Fibroblast of the aortic adventitia (primary cell): ENCODE measurements around the gene FAM110A. TPM values are rescaled to one million over a fixed set of nuclear protein-coding genes. Genes with fewer than 3 reads are reported as not detected.

Experiments
- DNase-seq: peaks from one replicate; pipeline ENCODE4 v3.0.0-alpha.2; 2010; ENCODE audit warnings: low read depth
- H3K4me3 ChIP-seq: 2 replicates; pipeline ENCODE4 v1.5.1; 2011; ENCODE audit warnings: low read depth, mild to moderate bottlenecking, control low read depth, low read length, moderate library complexity
- total RNA-seq: library from RNA; depleted of rRNA; stranded (reverse); fragments of >200 nt; gene quantifications from 2 replicates; pipeline ENCODE4 v1.2.3, GENCODE V29; 2012; ENCODE audit warnings: low replicate concordance
- TF ChIP-seq, protein P1 (sequence below): IDR thresholded peaks from 2 replicates; pipeline ENCODE4 v1.5.1; 2011; ENCODE audit warnings: mild to moderate bottlenecking, low read length, control low read depth, inconsistent platforms; ENCODE audit not compliant: insufficient read depth

The FAM110A gene
- total RNA-seq, 1 donor = 5.5 TPM

DNA sequence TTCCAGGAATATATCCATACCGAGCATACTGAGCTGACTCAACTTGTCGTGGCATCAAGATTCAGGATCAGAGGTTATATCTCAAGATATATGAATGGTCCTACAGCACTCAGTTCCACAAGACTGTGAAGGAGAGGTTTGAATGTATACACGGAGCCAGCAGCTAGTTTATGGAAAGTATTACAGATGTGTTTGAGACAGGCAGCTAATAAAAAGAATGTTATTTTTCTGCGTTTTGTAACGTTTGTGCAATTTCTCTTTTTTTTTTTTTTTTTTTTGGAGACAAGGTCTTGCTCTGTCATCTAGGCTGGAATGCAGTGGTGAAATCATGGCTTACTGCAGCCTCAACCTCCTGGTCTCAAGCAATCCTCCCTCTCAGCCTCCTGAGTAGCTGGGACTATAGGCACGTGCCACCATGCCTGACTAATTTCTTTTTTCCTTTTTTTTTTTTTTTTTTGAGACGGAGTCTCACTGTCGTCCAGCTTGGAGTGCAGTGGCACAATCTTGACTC lies 3.4 kb upstream of the FAM110A start:
- no peak overlapping the region for H3K4me3 ChIP-seq
- TF ChIP-seq, protein P1, sequence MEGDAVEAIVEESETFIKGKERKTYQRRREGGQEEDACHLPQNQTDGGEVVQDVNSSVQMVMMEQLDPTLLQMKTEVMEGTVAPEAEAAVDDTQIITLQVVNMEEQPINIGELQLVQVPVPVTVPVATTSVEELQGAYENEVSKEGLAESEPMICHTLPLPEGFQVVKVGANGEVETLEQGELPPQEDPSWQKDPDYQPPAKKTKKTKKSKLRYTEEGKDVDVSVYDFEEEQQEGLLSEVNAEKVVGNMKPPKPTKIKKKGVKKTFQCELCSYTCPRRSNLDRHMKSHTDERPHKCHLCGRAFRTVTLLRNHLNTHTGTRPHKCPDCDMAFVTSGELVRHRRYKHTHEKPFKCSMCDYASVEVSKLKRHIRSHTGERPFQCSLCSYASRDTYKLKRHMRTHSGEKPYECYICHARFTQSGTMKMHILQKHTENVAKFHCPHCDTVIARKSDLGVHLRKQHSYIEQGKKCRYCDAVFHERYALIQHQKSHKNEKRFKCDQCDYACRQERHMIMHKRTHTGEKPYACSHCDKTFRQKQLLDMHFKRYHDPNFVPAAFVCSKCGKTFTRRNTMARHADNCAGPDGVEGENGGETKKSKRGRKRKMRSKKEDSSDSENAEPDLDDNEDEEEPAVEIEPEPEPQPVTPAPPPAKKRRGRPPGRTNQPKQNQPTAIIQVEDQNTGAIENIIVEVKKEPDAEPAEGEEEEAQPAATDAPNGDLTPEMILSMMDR = no peak
- peak; percentile 77 for DNase-seq

DNA sequence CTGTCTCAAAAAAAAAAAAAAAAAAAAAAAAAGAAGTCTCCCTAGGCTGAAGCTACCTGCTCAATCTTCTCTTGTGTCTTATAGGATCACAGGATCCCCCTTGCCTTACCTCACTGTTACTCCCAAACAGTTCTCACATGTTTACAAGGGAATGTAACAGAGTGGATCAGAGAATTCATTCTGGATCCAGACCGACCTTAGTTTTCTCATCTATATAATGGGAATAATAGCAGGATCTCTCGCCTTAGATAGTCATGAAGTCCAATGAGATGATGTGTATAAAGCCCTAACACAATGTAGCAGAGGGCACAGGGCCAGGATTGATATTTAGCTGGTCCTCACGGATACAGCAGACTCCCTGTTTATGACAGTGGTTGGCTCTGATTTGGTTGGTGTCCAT lies 2.3 kb upstream of the FAM110A start:
- no peak overlapping the region for H3K4me3 ChIP-seq
- no peak for DNase-seq
- TF ChIP-seq, protein P1 = no peak

DNA sequence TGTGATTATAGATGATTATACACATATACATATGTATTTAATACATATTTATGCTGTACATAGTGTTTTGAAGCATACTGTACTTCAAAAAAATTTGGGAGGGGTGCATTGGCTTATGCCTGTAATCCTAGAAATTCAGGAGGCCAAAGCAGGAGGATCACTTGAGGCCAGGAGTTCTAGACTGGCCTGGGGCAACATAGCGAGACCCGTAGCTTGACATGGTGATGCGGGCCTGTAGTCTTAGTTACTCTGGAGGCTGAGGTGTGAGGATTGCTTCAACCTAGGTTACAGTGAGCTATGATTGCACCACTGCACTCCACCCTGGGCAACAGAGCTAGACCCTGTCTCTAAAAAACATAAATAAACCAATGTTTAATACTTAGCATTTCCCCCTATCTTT lies 1.6 kb upstream of the FAM110A start:
- TF ChIP-seq, protein P1 = no peak
- no peak overlapping the region for H3K4me3 ChIP-seq
- no peak for DNase-seq

DNA sequence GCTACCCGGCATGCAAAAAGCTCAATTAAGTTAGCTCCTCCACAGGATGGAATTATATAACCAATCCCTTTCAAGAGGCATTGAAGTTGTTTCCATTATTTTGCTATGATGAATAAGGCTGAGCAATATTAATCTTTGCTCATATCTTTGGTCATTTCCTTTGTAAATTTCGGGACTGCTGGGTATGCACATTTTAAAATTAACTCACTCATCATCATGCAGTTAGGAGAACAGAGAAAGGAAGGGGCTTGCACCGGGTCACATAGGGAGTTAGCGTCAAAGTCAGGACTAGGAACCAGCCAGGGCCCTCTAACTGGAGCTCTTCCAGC lies 430 bp upstream of the FAM110A start:
- peak overlapping the region; percentile 64 for H3K4me3 ChIP-seq
- DNase-seq = no peak
- TF ChIP-seq, protein P1 = no peak

DNA sequence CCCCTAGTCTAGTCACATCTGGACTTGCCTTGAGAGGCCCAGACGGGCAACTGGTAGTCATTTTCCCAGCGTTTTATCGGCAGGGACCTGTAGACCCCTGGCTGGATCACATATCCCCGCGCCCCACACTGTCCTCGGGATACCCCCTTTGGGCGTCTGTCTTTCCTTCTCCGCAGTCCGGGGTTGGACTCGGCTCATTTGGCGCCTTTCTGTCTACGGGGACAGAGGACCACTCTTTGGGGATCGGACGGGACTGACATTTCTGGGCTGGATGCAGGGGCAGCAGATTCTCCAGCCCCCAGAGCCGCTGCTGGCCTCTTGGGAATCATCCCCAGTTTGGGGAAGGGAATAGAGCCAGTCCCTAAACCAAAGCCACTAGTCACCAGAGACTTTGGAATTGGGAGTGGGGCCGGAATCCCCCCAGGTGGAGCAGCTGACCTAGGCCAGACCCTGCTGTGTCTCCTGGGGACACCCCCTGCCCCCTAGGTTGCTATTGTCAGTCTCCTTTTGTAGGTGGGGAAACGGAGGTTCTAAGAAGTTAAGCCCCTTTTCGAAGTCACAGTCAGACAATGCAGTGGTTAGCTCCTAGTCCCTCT lies 734 bp downstream of the FAM110A start:
- TF ChIP-seq, protein P1 = no peak

DNA sequence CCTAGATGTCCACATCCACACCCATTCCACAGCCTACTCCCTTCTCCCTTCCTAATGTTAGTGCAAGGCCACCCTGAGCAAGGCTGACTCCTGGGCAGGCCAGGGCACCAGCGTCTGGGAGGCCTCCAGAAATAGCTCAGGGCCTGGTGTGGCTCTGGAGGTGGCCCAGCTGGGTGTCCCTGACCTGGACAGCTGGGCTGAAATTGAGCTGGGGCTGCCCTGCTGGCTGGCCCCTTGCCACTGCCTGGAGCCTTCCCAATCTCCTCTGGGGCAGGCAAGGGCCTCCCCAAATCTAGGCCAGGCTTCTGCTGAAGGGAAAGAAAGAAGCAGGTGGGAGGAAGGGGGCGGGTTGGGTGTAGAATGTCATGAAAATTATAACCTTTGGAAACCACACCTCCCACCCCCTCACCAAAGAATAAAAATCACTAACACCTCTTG lies 2.1 kb downstream of the FAM110A start:
- no peak overlapping the region for H3K4me3 ChIP-seq
- TF ChIP-seq, protein P1 = no peak
- DNase-seq = no peak

More for the DNA sequence above, 734 bp downstream of the FAM110A start:
- H3K4me3 ChIP-seq = peak overlapping the region; percentile 88
- no peak for DNase-seq

DNA sequence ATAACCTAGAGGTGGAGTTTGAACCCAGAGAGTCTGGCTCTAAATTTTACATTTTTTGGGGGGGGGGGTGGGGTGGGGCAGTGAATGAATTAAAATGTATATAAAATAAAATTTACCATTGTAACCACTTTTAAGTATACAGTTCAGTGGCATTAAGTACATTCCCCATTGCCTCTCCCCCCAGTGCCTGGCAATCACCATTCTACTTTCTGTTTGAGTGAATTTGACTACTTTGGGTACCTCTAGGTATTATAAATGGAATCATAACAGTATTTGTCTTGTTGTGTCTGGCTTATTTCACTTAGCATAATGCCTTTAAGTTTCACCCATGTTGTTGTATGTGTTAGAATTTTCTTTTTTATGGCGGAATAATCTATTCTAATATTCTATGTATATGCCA lies 2.7 kb downstream of the FAM110A start:
- DNase-seq = no peak
- TF ChIP-seq, protein P1 = no peak
- no peak overlapping the region for H3K4me3 ChIP-seq
